Epithelial cell of proximal tubule (primary cell): Measurements from ENCODE around the gene CADPS. TPM values are rescaled to one million over a fixed set of nuclear protein-coding genes. Genes with fewer than 3 reads are reported as not detected.

Experiments used
- DNase-seq: peaks from one replicate; pipeline ENCODE4 v3.0.0-alpha.2; 2011; ENCODE audit warnings: low read depth
- H3K4me3 ChIP-seq: 2 replicates; pipeline ENCODE4 v1.5.1; 2011; ENCODE audit warnings: low read depth, mild to moderate bottlenecking, low read length
- total RNA-seq: library from RNA; depleted of rRNA; stranded (reverse); fragments of >200 nt; gene quantifications from 2 replicates; pipeline ENCODE4 v1.2.3, GENCODE V29; 2015
- TF ChIP-seq, protein P1 (sequence below): conservative IDR thresholded peaks from 2 replicates; pipeline ENCODE4 v1.5.1; 2012; ENCODE audit warnings: low read depth, mild to moderate bottlenecking, low read length

Gene CADPS
- total RNA-seq, 1 donor from 2014 or later: not detected

- H3K4me3 ChIP-seq: no peak overlapping the region
- TF ChIP-seq, protein P1, sequence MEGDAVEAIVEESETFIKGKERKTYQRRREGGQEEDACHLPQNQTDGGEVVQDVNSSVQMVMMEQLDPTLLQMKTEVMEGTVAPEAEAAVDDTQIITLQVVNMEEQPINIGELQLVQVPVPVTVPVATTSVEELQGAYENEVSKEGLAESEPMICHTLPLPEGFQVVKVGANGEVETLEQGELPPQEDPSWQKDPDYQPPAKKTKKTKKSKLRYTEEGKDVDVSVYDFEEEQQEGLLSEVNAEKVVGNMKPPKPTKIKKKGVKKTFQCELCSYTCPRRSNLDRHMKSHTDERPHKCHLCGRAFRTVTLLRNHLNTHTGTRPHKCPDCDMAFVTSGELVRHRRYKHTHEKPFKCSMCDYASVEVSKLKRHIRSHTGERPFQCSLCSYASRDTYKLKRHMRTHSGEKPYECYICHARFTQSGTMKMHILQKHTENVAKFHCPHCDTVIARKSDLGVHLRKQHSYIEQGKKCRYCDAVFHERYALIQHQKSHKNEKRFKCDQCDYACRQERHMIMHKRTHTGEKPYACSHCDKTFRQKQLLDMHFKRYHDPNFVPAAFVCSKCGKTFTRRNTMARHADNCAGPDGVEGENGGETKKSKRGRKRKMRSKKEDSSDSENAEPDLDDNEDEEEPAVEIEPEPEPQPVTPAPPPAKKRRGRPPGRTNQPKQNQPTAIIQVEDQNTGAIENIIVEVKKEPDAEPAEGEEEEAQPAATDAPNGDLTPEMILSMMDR: no peak
- DNase-seq: no peak
These were observed 142.9 kb downstream of the CADPS start for GRCh38 chr3:62732183-62732904.

DNA sequence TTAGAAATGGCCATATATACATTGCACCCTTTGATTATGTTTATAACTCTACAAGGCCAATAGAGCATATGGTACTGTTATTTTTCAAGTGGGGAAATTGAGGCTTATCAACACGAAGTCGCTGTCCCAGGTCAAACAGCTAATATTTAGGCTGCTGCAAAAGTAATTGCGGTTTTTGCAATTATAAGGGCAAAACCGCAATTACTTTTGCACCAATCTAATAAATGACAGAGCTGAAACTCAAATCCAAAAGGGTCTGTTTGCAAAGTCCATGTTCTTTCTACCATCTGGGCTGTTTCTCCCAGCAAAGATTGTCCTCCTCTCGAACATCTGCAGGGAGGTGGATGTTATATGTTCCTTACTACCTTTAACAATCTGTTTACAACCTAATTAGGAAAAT is 147.2 kb downstream of the CADPS start:
- DNase-seq: no peak
- TF ChIP-seq, protein P1: no peak
- no peak overlapping the region for H3K4me3 ChIP-seq

GRCh38 chr3:62727536-62727935 is 147.7 kb downstream of the CADPS start:
- no peak overlapping the region for H3K4me3 ChIP-seq
- TF ChIP-seq, protein P1: no peak
- no peak for DNase-seq

DNA sequence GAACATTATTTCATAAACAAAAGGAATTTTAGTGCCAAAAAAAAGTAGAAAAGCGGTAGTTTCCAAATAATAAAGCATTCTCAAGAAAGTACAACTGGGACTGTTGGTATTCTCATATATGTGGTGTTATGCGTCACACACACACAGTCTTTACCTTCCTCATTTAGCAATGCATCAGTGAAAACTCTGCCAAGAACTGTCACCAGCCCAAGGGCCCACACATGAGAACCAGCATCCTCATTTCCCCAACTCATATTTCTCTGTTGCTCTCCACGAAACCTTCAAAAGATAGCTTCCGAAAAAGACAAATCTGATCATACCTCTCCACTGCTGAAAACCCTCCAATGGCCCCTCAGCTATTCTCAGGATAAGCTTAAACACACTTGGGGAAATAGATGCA is 150.7 kb downstream of the CADPS start:
- TF ChIP-seq, protein P1: no peak
- DNase-seq: no peak

DNA sequence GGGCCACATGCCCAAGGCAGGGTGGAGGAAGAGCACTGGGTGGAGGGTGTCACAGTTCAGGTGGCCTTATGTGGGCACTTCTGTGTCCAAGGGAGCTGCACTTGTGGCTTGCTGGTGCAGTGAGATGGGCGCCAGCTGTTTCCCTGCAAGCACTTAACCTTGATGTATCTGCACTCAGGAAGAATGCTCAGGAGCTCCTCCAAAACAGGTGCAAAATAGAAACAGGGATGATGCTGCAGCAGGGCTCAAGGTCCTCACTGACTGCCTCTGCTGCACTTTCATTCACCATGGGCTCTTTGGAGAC is 151.3 kb downstream of the CADPS start:
- no peak for DNase-seq
- H3K4me3 ChIP-seq: no peak overlapping the region
- TF ChIP-seq, protein P1: no peak

More for the DNA sequence above, 150.7 kb downstream of the CADPS start:
- no peak overlapping the region for H3K4me3 ChIP-seq

- TF ChIP-seq, protein P1: no peak
- no peak overlapping the region for H3K4me3 ChIP-seq
- DNase-seq: no peak
These were observed 151.9 kb downstream of the CADPS start for GRCh38 chr3:62723166-62723913.

DNA sequence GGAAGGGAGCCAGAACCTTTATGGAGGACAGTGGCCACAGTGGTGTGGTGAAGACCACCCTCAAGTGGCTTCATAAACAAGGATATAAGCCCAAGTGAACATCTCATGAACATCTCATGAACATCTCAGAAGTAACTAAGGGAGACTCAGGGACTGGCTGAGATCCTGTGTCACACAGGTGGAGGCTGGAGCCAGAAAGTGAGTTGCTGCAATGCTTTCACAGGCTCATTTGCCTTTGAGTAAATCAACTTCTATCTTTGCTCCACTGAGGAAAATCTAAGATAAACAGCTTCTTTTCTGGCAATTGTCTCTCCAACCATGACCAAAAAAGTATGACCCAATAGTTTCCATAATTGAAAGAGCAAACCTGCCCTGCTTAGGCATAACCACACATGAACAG is 152.9 kb downstream of the CADPS start:
- no peak for DNase-seq
- no peak overlapping the region for H3K4me3 ChIP-seq
- TF ChIP-seq, protein P1: no peak
